HEK293 (cell line): ENCODE measurements around the gene KCNJ14.
A peak's percentile ranks its signal among the peaks of the same experiment; 100 is the strongest.

Experiments used
- KLF16 ChIP-seq: fragments of 450-650 bp; formaldehyde crosslinking; IDR thresholded peaks from 2 replicates; pipeline ENCODE4 v1.5.1; 2017; ENCODE audit warnings: missing biosample characterization, missing genetic modification characterization
- SALL2 ChIP-seq: fragments of 450-650 bp; formaldehyde crosslinking; IDR thresholded peaks from 2 replicates; pipeline ENCODE4 v1.5.0; 2017; ENCODE audit warnings: missing biosample characterization, mild to moderate bottlenecking, missing genetic modification characterization, borderline replicate concordance
- SP2 ChIP-seq: fragments of 450-650 bp; formaldehyde crosslinking; IDR thresholded peaks from 2 replicates; pipeline ENCODE4 v1.5.1; 2016; ENCODE audit warnings: missing biosample characterization, missing genetic modification characterization
- TCF7L2 ChIP-seq: IDR thresholded peaks from 2 replicates; pipeline ENCODE4 v1.6.1; 2011; ENCODE audit warnings: low read depth, mild to moderate bottlenecking, inconsistent platforms, low read length, moderate library complexity, borderline replicate concordance
- YY1 ChIP-seq: fragments of 450-650 bp; formaldehyde crosslinking; IDR thresholded peaks from 2 replicates; pipeline ENCODE4 v1.5.1; 2018; ENCODE audit warnings: missing biosample characterization, missing genetic modification characterization
- ZBTB17 ChIP-seq: fragments of 450-650 bp; formaldehyde crosslinking; IDR thresholded peaks from 2 replicates; pipeline ENCODE4 v1.5.1; 2016; ENCODE audit warnings: missing biosample characterization, missing genetic modification characterization
- ZNF184 ChIP-seq: fragments of 450-650 bp; IDR thresholded peaks from 2 replicates; pipeline ENCODE4 v1.5.1; 2018; ENCODE audit warnings: missing biosample characterization, mild to moderate bottlenecking, missing genetic modification characterization
- ZNF211 ChIP-seq: fragments of 450-650 bp; formaldehyde crosslinking; IDR thresholded peaks from 2 replicates; pipeline ENCODE4 v1.5.1; 2016; ENCODE audit warnings: low read depth, missing biosample characterization, missing genetic modification characterization
- ZNF274 ChIP-seq, 2 experiments: fragments of 200-500 bp in 1 of 2; fragments of 450-650 bp in 1 of 2; sonication (Bioruptor generic) in 1 of 2; formaldehyde crosslinking in 1 of 2; IDR thresholded peaks; 2 replicates each; pipeline versions ENCODE4 v1.5.1 to v1.6.1; 2014 to 2016; ENCODE audit warnings: borderline replicate concordance in 1 of 2, inconsistent platforms in 1 of 2, low read length in 1 of 2, missing biosample characterization in 1 of 2, missing genetic modification characterization in 1 of 2
- ZNF280D ChIP-seq: fragments of 450-650 bp; formaldehyde crosslinking; IDR thresholded peaks from 2 replicates; pipeline ENCODE4 v1.5.1; 2016; ENCODE audit warnings: missing biosample characterization, missing genetic modification characterization
- ZNF571 ChIP-seq: fragments of 450-650 bp; formaldehyde crosslinking; IDR thresholded peaks from 2 replicates; pipeline ENCODE4 v1.5.0; 2017; ENCODE audit warnings: missing biosample characterization, missing genetic modification characterization
- ZNF776 ChIP-seq: fragments of 450-650 bp; formaldehyde crosslinking; IDR thresholded peaks from 2 replicates; pipeline ENCODE4 v1.5.0; 2017; ENCODE audit warnings: missing biosample characterization, missing genetic modification characterization, borderline replicate concordance
- TF ChIP-seq, protein P1 (sequence below): fragments of 450-650 bp; formaldehyde crosslinking; IDR thresholded peaks from 2 replicates; pipeline ENCODE4 v1.5.1; 2016; ENCODE audit warnings: missing biosample characterization, missing genetic modification characterization
- TF ChIP-seq, protein P2 (sequence below): fragments of 450-650 bp; formaldehyde crosslinking; IDR thresholded peaks from 2 replicates; pipeline ENCODE4 v1.5.1; 2016; ENCODE audit warnings: missing biosample characterization, missing genetic modification characterization

GRCh38 chr19:48501494-48502349 is 46.3 kb downstream of the KCNJ14 start:
- TF ChIP-seq, protein P1, sequence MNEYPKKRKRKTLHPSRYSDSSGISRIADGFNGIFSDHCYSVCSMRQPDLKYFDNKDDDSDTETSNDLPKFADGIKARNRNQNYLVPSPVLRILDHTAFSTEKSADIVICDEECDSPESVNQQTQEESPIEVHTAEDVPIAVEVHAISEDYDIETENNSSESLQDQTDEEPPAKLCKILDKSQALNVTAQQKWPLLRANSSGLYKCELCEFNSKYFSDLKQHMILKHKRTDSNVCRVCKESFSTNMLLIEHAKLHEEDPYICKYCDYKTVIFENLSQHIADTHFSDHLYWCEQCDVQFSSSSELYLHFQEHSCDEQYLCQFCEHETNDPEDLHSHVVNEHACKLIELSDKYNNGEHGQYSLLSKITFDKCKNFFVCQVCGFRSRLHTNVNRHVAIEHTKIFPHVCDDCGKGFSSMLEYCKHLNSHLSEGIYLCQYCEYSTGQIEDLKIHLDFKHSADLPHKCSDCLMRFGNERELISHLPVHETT (tag by site-specific recombination) = 0 out of 2 replicates have a peak, but pooled peaks have one; percentile 33
- TF ChIP-seq, protein P2, sequence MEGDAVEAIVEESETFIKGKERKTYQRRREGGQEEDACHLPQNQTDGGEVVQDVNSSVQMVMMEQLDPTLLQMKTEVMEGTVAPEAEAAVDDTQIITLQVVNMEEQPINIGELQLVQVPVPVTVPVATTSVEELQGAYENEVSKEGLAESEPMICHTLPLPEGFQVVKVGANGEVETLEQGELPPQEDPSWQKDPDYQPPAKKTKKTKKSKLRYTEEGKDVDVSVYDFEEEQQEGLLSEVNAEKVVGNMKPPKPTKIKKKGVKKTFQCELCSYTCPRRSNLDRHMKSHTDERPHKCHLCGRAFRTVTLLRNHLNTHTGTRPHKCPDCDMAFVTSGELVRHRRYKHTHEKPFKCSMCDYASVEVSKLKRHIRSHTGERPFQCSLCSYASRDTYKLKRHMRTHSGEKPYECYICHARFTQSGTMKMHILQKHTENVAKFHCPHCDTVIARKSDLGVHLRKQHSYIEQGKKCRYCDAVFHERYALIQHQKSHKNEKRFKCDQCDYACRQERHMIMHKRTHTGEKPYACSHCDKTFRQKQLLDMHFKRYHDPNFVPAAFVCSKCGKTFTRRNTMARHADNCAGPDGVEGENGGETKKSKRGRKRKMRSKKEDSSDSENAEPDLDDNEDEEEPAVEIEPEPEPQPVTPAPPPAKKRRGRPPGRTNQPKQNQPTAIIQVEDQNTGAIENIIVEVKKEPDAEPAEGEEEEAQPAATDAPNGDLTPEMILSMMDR = no peak
- TF ChIP-seq KLF16 (tag by site-specific recombination) = no peak
- no peak for TF ChIP-seq TCF7L2
- TF ChIP-seq YY1 = no peak
- no peak for TF ChIP-seq ZNF571
- no peak for TF ChIP-seq ZNF274 (IDR thresholded peaks at IDR 0.05; ENCODE audit: low read length)
- TF ChIP-seq ZNF274 (tag by site-specific recombination; IDR thresholded peaks at IDR 0.05; ENCODE audit: borderline replicate concordance) = no peak
- TF ChIP-seq SP2 = peak; percentile 89
- TF ChIP-seq ZNF184 = no peak
- no peak for TF ChIP-seq ZNF280D (tag by site-specific recombination)
- TF ChIP-seq ZNF211 (tag by site-specific recombination) = no peak
- TF ChIP-seq SALL2 = no peak
- TF ChIP-seq ZBTB17 = peak; percentile 84
- TF ChIP-seq ZNF776 = no peak
